NCI-H1436 (cell line): Measurements from ENCODE around the gene RASGRF1.

Experiments used
- DNase-seq: peaks from one replicate; lab custom pipeline; 2025; lab: John Stamatoyannopoulos, UW

RASGRF1 gene

DNA sequence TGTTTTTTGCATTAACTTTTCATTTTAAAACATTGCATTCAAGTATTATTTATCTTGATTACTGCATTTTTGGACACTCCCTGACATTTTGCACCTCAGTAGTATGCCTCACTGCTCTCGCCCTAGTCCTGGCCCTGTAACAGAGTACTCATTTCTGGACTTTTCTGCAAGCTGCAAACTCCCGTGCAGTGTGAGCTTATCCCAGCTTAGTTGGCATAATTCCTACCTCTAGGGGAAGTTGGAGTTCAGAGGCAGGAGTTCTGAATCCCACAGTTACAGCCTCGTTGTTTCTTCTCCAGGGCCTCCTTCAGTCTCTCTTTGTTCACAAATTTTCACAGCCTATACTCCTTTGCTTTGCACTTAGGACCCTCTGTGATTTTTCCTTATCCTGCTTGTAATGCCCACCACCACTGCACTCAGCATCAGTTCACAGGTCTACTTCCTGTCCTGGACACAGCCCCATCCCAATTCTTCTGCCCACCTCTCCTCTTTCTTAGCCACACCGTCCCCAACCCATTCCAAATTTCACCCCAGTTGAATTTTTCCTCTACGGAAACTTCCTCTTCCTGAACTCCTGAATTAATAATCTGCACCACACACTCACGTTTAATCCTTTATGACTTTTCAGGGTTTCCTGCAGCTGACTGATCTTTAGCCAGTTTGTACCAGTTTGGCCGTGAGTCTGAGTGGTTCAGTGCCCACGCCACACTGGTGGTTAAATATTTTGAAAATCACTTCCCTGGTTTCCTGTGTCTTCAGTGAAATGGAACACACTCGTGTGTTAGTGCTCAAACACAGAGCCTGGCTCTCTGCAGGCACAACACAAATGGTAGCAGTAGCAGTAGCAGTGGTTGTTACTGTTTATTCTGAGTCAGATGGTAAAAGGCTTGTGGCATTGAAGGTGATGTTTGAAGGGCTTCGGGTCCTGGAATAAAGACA is 139.4 kb downstream of the RASGRF1 start:
- no peak for DNase-seq

DNA sequence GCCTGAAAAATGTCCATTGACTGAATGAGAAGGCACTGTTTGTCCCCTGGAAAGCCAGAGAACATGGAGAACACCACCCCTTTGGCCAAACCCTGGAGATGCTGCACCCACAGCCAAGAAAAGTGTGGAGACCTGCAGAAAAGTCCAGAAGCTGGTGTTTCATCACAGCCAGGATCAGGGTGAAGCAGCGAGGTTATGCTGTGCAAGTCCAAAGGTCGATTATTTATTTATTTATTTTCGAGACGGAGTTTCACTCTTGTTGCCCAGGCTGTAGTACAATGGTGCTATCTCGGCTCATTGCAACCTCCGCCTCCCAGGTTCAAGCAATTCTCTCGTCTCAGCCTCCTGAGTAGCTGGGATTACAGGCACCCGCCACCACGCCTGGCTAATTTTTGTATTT is 140.2 kb downstream of the RASGRF1 start:
- no peak for DNase-seq

DNA sequence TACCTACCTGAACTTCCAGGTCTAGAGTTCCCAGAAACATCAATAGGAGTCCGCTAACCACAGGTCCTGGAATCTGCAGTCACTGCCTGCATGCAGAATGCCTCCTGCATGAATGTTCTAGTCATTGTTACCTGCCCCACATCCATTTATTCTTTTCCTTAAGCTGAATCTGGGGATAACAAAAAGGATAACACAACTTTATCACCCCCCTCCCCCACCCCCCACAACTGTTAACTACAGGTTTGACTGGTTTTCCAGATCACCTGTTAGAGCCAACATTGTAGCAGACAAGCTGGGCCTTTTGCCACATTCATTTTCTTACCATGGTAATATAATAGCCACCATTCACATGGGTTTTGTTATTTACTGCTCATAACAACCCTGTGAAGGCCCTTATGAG is 141.1 kb downstream of the RASGRF1 start:
- no peak for DNase-seq

DNA sequence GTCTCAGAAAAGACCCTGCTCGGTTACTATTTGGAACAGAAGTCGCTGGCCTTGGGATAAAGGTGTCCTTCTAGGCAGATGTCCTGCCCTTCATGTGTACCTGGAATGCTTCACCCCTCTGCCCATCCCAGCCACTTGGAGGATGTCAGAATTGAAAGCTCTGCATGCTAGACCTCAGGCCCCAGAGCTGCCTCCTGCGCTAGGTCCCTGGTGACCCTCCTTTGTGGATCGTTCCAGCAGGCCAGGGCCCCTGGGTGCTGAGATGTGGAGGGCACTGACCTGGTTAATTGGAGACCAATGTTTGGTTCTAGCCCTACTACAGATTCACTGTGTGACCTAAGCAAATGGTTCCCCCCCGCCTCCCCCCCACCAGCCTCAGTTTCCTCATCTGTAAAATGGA is 143.1 kb downstream of the RASGRF1 start:
- no peak for DNase-seq

DNA sequence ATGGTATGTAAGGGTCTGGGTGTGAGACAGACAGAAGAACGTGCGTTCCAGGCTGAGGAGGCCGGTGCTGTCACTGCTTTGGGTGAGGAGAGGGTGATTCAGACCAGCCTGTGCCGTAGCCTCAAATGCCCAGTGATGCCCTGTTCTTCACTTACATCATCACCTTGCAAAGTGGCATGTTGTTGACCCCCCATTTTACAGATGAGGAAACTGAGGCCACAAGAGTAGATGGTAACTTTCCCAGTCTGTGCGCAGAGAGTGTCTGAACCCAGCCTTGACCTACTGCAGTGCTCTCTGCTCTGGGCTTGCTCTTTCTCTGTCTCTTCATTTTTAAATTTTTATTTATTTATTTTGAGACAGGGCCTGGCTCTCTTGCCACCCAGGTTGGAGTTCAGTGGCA is 144.1 kb downstream of the RASGRF1 start:
- DNase-seq, result no peak

DNA sequence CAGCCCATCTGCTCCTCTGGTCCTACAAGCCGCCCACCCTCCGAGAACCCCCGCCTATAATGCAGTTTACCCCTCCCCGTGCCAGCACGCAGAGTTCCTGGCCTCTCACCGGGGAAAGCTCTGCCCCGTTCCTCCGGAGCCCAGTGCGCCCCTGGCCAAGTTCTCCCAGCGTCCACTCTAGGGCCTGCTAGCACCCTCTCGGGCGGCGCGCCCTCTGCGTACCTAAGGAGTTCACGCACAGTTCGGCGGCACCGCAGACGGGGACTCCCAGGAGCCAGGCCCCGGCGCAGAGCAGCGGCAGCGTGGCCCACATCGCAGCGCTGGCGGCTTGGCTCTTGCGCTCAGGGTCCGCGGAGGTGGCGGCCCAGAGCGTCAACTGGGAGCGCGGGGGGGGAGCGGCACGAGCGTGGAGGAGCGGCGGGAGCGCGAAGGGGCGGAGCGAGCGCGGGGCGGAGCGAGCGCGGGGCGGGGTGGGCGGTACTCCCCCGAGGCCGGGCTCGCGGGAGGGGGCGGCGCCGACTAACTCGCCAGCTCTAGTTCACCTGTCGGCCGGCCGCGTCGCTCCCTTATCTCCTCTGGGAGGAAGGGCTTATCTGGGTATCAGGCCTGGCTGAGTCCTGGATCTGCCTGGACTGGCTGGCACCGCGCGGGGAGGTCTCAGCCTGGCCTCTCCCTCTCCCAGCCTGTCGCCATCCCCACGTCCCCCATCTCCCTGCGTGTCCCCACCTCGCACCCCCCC is 145.7 kb downstream of the RASGRF1 start, which contains the start of gene CTSH:
Gene CTSH, minus strand, starts transcription at position 378 of the 739 bp plus-strand sequence. Its CDS starts 65 bp downstream, at position 313.
- peak; percentile 75 for DNase-seq

DNA sequence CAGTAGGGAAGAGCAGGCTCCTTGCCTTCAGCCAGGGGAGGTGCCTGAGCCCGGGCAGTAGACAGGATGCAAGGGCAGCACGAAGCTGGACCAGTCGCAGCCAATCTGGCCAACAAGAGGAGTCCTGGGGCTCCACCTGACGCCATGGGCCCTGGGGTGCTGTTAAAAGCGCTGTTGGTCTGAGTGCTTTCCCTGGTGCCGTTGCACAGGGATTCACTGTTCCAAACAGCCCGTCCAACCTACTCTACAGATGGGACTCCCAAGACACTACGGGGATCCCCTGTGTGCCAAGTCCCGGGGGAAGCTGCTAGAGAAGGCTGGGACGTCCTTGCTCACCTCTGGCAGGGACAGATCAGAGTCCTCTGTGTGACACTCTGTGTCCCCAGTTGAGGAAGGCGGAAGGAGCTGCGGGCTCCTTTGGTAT is 146.4 kb downstream of the RASGRF1 start:
- no peak for DNase-seq

DNA sequence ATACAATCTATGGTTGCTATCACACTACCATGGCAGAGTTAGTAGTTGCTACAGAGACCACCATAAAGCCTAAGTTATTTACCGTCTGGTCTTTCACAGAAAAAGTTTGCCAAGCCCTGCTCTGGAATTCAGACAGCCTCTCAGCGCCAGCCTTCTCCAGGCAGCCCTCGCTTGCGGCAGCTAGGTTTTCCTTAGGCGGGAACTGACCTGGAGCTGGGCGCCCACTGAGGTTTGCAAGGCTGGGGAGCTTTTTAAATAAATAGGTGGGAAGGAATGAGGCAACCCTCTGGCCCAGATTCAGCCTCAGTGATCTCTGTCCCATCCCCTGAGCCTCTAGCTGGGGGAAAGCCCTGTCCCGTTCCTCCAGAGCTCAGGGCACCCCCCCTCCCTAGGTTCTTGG is 146.9 kb downstream of the RASGRF1 start:
- DNase-seq, result no peak

DNA sequence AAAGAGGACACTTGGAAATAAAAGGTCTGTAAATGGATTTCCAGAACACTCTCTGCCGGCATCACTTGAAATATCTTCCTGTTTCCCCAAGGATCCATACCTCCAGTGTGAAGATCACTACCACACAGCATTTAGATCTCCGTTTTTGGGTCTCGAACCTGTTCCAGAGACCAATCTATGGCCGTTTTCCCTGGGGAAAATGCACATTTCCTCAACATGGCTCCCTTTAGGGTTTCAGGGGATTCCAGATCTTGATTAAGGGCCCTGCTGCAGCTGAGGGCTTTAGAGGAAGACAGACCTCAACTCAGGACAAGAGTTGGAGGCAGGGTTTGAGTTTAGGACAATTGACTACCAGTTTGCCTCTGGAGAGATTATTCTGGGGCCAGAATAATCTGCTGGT is 147.8 kb downstream of the RASGRF1 start:
- no peak for DNase-seq

DNA sequence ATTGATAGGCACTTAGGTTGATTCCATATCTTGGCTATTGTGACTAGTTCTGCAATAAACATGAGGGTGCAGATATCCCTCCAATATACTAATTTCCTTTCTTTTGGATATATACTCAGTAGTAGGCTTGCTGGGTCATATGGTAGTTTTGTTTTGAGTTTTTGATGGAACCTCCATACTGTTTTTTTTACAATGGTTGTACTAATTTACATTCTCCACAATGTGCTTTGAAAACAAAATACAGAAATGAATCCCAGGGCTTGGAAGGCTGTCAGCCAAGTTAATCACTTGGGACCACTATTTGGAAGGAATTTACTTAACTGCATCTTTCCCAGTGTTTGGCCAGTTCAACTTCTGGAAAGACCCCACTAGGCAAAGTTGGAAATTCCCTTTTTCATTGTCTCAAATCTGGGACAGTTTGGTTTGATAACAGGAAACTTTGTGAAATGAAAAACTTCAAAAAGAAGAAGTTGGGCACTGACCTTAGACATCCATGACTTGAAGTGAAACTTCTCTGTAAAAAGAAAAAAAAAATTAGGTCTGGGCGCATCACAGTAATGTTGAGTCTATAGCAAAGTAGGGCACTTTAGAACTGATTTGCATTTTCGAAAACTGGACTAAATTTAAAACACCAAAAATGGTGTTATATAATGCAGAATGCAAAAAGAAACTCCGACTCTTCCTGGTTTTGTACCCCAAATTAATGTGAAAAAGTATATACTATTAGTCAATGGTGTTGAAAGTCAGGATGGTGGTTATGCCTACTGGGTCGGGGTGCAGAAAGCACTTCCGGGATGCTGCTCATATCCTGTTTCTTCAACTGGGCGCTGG is 151.7 kb downstream of the RASGRF1 start:
- DNase-seq, result no peak

DNA sequence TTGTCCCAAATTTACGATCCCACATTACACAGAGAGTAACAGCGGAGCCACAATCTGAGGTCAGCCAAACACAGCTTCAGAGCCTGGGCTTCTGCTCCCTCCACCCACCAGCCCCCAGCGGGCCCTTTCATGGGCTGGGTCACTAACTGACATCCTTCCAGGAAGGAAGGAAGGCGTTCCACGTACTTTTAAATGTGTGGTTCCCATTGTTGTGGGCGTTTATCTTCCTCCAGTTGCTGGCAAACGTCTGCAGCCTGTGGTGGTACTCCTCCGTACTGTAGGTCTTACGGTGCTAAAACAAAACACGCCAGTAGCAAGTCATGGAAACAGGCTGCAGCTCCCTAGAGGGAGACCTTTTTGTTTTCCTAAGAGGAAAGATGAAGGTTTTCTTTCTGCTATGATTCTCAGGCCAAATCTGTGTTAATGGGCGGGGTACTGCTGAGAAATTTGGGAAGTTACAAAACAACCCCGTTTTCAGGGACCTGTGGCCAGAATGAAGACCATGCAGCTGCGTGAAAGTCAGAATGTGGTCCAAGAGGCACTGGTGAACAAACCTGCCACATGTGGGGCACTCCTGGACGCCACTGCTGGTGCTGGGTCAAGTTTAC is 153.3 kb downstream of the RASGRF1 start:
- no peak for DNase-seq

DNA sequence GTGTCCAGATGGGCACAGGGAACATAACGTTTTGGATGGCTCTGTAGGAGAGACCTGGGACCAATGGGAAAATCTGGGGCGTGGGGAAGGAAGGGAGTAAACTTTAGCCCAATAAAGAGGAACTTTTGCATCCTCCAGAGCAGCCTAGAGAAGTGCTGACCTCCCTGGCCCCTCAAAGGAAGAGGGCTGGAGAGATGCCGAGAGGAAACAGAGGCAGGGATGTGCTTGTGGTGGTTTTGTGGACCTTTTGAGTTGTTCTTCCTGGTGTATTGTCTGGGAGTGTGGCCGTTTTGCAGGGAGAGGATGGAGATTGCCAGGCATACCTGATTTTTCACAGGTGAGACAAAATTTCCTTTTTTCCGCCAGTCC is 155.9 kb downstream of the RASGRF1 start:
- DNase-seq, result no peak

DNA sequence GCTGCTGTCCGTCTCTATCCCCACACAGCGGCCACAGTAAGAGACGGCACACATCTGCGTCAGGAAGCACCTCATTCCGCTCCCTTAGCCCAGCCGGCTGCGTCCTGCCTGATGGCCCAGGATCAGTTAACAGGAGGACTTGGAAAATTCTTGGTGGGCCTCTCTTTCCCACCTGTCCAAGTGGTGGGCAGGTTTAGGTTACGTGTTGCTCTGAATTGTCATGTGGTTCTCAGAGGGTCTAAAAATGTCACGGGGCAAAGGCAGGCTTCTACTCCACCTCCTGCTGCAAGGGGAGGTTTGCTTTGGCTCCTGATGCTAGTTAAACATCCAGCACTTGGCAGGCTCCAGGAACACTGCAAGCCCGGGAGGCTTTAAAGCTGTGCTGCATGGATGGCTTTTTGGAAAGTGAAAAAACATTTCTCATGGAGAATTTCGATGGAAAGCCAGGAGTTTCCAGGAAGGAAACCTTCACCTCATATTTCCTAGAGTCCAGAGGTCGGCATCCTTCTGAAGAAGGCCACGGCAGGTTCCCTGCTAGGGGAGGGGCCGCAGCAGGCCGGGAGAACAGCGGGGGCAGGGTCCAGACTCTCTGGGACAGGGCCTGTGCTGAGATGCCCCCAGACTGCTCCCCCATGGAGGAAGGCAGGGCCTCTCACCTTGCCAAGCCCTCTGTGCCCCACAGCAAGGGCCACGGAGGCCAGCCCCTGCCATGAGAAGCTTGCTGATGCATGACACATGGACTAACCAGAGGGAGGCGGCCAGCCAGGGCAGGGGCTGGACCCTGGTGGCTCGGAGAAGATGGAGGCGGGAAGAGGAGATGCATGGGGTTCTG is 156.5 kb downstream of the RASGRF1 start:
- DNase-seq, result no peak

DNA sequence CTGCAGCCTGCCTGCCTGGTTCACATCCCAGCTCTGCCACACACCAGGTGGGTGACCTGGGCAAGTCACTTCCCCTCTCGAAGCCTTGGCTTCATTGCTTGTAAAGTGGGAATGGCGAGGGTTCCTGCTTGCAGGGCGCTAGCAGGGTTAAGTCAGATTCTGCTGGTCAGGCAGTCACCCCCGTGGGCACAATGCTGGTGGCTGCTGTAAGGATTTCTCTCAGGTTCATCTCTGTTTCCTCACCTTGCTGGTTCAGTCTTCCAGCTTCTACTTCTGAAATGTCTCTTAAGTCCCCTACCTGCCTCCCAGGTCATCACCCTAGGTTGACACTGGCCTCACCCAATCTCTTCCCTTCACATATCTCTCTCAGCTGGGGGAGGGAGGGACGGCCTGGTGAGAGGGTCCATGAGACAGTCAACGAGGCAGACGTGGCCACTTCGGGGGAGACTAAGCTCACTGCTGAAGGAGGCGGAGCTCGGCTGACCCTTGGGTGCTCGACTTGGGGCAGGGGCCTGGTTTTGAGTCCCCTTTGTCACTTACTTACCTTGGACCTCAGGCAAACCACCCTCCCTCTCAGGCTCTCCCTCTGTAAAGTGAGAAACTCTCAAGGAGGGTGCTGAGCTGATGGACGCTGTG is 157.3 kb downstream of the RASGRF1 start:
- DNase-seq, result no peak

DNA sequence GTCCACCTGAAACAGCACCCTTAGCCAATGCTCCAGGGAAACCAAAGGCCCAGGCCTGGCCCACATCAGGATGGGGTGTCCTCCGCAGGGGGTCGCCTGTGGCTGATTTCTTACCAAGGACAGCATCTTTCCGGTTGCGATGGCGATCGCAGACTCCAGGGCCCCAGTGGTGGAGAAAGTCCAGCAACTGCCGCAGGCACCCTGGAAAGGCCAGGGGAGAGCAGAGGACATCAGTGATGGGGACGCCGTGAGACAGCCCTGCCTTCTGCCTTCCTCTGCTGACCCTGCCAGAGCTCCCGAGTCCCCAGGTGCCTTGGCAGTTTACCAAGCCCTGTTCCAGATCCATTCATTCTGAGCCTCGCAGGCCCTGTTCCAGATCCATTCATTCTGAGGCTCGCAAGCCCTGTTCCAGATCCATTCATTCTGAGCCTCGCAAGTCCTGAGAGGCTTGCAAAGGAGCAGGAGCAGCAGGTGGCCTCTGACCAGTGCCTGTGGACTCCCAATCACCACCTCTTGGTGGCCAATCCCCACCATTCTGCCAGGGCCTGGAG is 158.2 kb downstream of the RASGRF1 start:
- DNase-seq, result no peak

DNA sequence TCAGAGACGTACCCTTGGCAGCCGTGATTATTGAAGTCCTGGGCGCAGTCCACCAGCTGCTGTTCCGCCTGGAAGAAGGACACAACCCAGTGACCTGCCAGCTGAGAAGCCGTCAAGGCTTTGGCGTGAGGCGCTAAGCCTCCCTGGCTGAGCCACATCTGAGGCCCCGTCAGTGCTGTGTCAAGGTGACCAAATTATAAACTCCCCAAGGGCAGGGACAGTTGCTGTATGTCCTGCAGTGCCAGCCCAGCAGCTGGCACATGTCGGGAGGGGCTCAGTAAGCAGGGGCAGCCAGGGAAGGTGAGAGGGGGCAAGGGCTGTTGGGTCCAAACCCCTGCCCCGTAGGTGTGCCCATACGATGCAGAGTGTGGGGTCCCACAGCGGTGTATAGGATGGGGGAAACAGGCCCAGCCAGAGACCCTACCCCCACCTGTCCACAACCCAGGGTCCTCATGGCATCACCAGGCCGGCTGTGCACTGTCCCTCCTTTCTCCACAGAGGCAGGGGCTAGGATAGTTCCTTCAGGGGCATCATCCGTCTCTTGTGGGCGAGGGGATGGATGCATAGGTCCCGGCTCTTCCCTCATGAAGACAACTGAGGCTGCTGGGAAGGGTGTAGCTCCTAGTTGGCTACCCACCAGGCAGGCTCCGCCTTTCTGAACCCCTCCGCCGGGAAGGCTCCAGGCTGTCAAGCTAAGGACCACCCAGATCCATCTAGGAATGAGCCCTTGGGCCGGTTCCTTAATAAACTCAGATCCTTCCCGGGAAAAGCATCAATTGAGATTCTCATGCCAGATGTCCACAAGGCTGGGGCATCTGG is 158.9 kb downstream of the RASGRF1 start:
- DNase-seq, result no peak

DNA sequence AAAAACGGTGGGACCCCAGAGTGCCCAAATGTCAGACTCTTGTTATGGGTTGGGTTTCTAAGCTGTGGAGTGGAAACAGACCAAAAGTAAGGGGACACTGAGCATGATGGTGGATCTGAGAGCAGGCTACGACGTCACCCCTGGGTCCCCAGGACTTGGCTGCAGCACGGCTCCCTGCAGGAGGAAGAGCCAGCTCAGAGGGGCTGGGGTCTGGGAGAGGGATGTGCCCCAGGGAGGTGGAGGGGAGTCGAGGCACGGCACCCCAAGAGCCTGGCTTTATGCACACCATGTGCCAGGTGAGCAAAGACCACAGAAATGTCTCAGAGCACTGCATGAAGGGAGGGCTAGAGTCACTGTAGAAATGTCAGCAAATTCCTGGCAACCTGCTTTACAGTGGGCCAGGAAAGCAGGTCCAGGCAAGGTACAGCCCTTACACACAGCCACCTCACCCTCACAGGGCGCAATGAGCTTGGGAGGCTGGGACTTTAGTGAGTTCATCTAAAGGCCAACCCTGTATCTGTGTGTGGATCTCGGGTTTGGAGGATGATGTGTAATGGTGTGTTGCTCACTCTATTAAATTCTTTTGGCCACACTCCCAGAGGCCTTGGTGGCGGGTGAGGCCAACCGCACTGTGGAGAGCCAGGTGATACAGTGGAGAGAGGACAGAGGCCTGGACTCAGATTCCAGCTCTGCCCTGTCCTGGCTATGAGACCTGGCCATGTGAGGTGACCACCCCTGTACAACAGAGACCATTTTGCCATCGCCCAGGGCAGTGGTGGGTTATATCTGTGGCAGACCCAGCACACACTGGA is 159.8 kb downstream of the RASGRF1 start:
- no peak for DNase-seq

DNA sequence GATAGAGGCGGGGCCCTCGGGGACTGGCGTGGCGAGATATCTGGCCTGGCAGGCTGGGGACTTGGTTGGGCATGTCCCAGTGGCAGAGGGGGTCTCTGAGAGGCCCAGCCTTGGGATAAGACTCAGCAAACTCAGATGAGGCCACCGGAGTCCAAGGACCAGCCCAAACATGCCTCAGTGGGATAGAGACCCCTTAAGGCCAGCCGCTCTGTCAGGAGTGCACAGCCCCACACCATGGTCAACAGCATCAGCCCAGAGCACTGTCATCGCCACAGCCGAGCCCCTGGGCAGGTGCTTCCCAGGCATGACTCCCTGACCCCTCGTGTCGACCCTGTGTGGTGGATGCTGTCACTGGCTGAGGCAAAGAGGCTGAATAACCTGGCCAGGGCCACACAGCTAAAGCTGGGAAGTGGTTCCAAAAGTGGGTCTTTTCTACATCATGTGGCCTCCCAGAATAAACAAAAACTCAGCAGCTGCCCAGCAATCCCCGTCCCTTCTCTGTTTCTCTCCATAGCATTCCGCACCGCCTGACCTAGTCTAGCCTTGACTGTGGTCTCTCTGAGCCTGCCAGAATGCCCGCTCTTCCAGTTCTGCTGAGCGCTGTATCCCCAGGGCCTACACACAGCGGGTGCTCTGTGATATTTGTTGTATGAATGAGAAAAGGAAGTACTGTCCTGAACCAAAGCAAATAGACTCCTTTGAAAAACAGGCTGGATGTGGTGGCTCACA is 160.9 kb downstream of the RASGRF1 start:
- no peak for DNase-seq
